K562 (cell line): ENCODE data around the gene LAMB3. TPM values are rescaled to one million over a fixed set of nuclear protein-coding genes. Genes with fewer than 3 reads are reported as not detected.
A peak's percentile ranks its signal among the peaks of the same experiment; 100 is the strongest.

Experiments used
- ATF3 ChIP-seq, 2 experiments: fragments of 450-650 bp in 1 of 2; sonication (generic) in 1 of 2; formaldehyde crosslinking in 1 of 2; IDR thresholded peaks in 1 of 2; conservative IDR thresholded peaks in 1 of 2; 2 replicates each; pipeline versions ENCODE4 v1.6.1 to v1.8.1; 2016 to 2023; ENCODE audit warnings: mild to moderate bottlenecking in 2 of 2, moderate library complexity in 2 of 2, inconsistent platforms in 1 of 2, missing genetic modification reagents in 1 of 2
- CHD7 ChIP-seq: fragments of 200-600 bp; sonication (generic); IDR thresholded peaks from one replicate; pipeline ENCODE4 v1.6.1; 2012; ENCODE audit warnings: mild to moderate bottlenecking, low read depth, low read length, inconsistent platforms
- DMBX1 ChIP-seq: fragments of 250-450 bp; sonication (Bioruptor Pico); IDR thresholded peaks from 2 replicates; pipeline ENCODE4 v1.8.0; 2022; ENCODE audit warnings: inconsistent platforms, mild to moderate bottlenecking, moderate library complexity, borderline replicate concordance
- ID3 ChIP-seq, 2 experiments: fragments of 250-450 bp in 1 of 2; fragments of 450-650 bp in 1 of 2; sonication (Bioruptor Pico) in 1 of 2; IDR thresholded peaks; 2 replicates each; pipeline versions ENCODE4 v1.6.1 to v1.8.0; 2016 to 2021; ENCODE audit warnings: mild to moderate bottlenecking in 2 of 2, moderate library complexity in 2 of 2, missing compliant biosample characterization in 1 of 2, missing genetic modification characterization in 1 of 2
- NBN ChIP-seq: fragments of 450-650 bp; IDR thresholded peaks from 2 replicates; pipeline ENCODE4 v1.6.1; 2016; ENCODE audit warnings: low read depth, mild to moderate bottlenecking
- SMAD1 ChIP-seq: fragments of 150-350 bp; IDR thresholded peaks from 2 replicates; pipeline ENCODE4 v1.6.1; 2014; ENCODE audit warnings: low read length, low read depth; ENCODE audit not compliant: partially characterized antibody
- THRB ChIP-seq: fragments of 450-650 bp; formaldehyde crosslinking; conservative IDR thresholded peaks from 2 replicates; pipeline ENCODE4 v1.4.0; 2022; ENCODE audit warnings: mild to moderate bottlenecking, missing genetic modification characterization
- TRIM24 ChIP-seq, 2 experiments: fragments of 450-650 bp; IDR thresholded peaks; 2 replicates each; pipeline ENCODE4 v1.6.1; 2016
- ZNF449 ChIP-seq: fragments of 250-450 bp; sonication (Bioruptor Pico); IDR thresholded peaks from 2 replicates; pipeline ENCODE4 v1.8.0; 2022; ENCODE audit warnings: moderate library complexity, mild to moderate bottlenecking, inconsistent platforms
- polyA plus RNA-seq, 8 experiments: library from polyadenylated mRNA; depleted of rRNA in 4 of 8; stranded (reverse) in 5 of 8; unstranded in 3 of 8; fragments of >200 nt; fragmentation: Nextera tagmentation in 2 of 8; fragmentation: Illumina TruSeq in 1 of 8; extraction: Ambion mirVana in 2 of 8; extraction: Trizol in 1 of 8; gene quantifications; 2 replicates each; pipeline versions ENCODE4 v1.2.1 to v1.2.3, GENCODE V29; 2011 to 2014; ENCODE audit warnings: inconsistent platforms in 1 of 8, missing spikeins in 1 of 8
- total RNA-seq, 7 experiments: library from RNA; depleted of rRNA in 6 of 7; stranded (reverse); fragments of >200 nt in 6 of 7; fragmentation: Illumina TruSeq in 2 of 7; extraction: Trizol in 2 of 7; gene quantifications; 2 replicates each; pipeline versions ENCODE4 v1.2.1 to v1.2.3, GENCODE V29; 2011 to 2021; ENCODE audit warnings: low replicate concordance in 1 of 7

Gene LAMB3
- total and polyA plus RNA-seq, 9 of the 15 experiments (the other 6 are each of a cell fraction or from before 2014, with no cell fraction given), result 0.08 to 1.3 (median 0.91) TPM

GRCh38 chr1:209673631-209674417 is 21.6 kb upstream of the LAMB3 start (continued):
- peak; percentile 80 for TF ChIP-seq DMBX1 (CRISPR knock-in tag)
- TF ChIP-seq ZNF449 (CRISPR knock-in tag), result peak; percentile 12; the same call in 1 of the 2 replicates
- peak; percentile 81; a peak in 2 of 4 replicates for TF ChIP-seq TRIM24 (IDR thresholded peaks at IDR 0.05)
- peak; percentile 99 for TF ChIP-seq ATF3 (IDR thresholded peaks at IDR 0.05)
- TF ChIP-seq ATF3 (CRISPR knock-in tag; conservative IDR thresholded peaks at IDR 0.05), result no peak
- peak; percentile 70 for TF ChIP-seq SMAD1
- 0 out of 2 replicates have a peak, but pooled peaks have one; percentile 79 for TF ChIP-seq NBN
- peak; percentile 82; the same call in 1 of the 2 replicates for TF ChIP-seq THRB (CRISPR knock-in tag)
- no peak for TF ChIP-seq ID3 (CRISPR knock-in tag; IDR thresholded peaks at IDR 0.05)
- TF ChIP-seq ID3 (tag; IDR thresholded peaks at IDR 0.05), result peak; percentile 86
- no peak for TF ChIP-seq CHD7
